ENCODE results near the gene CALY.

CALY gene

GRCh38 chr10:133347710-133348517, 11.2 kb upstream of the CALY start:
- no peak for TF ChIP-seq CTCF (conservative IDR thresholded peaks at IDR 0.05)
- no peak overlapping the region for H3K27ac ChIP-seq

GRCh38 chr10:133346413-133346812, 9.7 kb upstream of the CALY start:
- no peak for TF ChIP-seq CTCF (conservative IDR thresholded peaks at IDR 0.05)
- no peak overlapping the region for H3K27ac ChIP-seq

- no peak overlapping the region for H3K27ac ChIP-seq
- TF ChIP-seq CTCF (conservative IDR thresholded peaks at IDR 0.05) = no peak
Observed at GRCh38 chr10:133344236-133344635, 7.5 kb upstream of the CALY start.

GRCh38 chr10:133343558-133343957, 6.9 kb upstream of the CALY start:
- TF ChIP-seq CTCF (conservative IDR thresholded peaks at IDR 0.05) = no peak
- no peak overlapping the region for H3K27ac ChIP-seq

- no peak for TF ChIP-seq CTCF (conservative IDR thresholded peaks at IDR 0.05)
- H3K27ac ChIP-seq = no peak overlapping the region
Observed at GRCh38 chr10:133342942-133343341, 6.2 kb upstream of the CALY start.

- no peak for TF ChIP-seq CTCF (conservative IDR thresholded peaks at IDR 0.05)
- no peak overlapping the region for H3K27ac ChIP-seq
Observed at GRCh38 chr10:133341983-133342382, 5.3 kb upstream of the CALY start.

GRCh38 chr10:133339708-133340380, 3.1 kb upstream of the CALY start:
- no peak overlapping the region for H3K27ac ChIP-seq
- no peak for TF ChIP-seq CTCF (conservative IDR thresholded peaks at IDR 0.05)

Data from VCaP (cell line).